Stimulated activated CD4-positive, alpha-beta T cell treated with anti-CD3 and anti-CD28 coated beads, Interleukin-12 subunit alpha, Interleukin-12 subunit beta, amount 100 ng/mL, for 48 hours (primary cell): ENCODE results near the gene LOXL3.
A peak's percentile ranks its signal among the peaks of the same experiment; 100 is the strongest.

ENCODE experiments used
- DNase-seq, 3 donors: peaks; one replicate each; pipeline ENCODE4 v3.0.0-alpha.2; 2020; ENCODE audit warnings: low read depth in 2 of 3, low spot score in 1 of 3

Gene LOXL3

GRCh38 chr2:74529357-74530238, 24.1 kb downstream of the LOXL3 start, which contains the start of the genes AUP1 and HTRA2:
Gene AUP1 (minus strand): TSS chr2:74529706. CDS start chr2:74529629, 77 bp downstream.
Gene HTRA2 (plus strand): TSS chr2:74529933. CDS start chr2:74530007, 74 bp downstream.
- DNase-seq, result peak; percentile 86 to 94 (median 92)

- DNase-seq, result no peak
These were observed 25.0 kb downstream of the LOXL3 start for GRCh38 chr2:74528600-74529356.

DNA sequence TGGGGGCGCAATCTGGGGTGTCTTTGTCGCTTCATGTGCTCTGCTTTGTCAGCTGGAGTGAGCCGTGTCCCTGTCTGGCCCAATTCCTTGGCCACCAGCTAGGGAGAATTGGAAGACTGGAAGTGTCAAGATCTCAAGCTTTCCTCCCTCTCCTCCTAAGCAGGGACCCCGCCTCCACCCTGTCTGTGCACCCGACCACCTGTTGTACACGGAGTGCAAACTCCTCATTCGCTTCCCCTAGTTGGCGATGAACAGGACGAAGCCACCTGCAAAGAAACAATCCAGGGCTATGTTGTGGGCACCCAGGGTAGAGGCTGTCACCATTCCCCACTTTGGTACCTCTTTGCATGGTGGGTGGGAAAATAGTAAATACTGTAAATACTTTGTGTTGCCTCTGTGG, 26.0 kb downstream of the LOXL3 start:
- no peak for DNase-seq

DNA sequence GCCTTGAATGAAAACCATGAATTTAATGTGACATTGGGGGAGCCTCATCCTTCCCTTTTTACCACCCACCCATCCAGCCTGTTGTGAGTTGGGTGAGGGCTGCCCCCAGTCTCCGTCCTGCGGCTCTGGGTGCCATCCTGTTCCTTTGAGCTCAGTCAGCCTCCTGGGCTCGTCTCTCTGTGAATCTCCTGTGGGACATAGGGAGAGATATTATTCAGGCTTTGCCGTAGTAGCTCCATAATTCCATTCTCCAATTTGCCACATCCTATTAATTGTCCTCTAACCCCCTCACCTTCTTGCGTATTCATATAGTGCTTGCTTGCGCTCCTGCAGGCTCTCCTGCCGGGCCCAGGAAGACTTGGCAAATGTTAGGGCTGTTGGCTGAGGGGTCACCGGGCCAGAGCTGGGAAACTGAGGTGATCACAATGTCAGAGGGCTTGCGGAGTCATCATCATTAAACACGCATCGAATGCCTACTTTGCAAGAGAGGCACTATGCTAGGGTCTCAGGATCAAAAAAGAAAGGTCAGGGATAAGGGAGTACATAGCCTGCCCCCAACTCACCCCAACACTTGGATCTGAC, 27.0 kb downstream of the LOXL3 start:
- DNase-seq, result no peak

- DNase-seq, result no peak
These were observed 27.8 kb downstream of the LOXL3 start, which contains the start of gene DQX1 for GRCh38 chr2:74525717-74526648. Gene DQX1 (minus strand): TSS chr2:74526231. CDS start chr2:74525729, 502 bp downstream.

- no peak for DNase-seq
These were observed 28.6 kb downstream of the LOXL3 start for GRCh38 chr2:74524955-74525716.

GRCh38 chr2:74524005-74524404, 29.7 kb downstream of the LOXL3 start:
- DNase-seq, result no peak

DNA sequence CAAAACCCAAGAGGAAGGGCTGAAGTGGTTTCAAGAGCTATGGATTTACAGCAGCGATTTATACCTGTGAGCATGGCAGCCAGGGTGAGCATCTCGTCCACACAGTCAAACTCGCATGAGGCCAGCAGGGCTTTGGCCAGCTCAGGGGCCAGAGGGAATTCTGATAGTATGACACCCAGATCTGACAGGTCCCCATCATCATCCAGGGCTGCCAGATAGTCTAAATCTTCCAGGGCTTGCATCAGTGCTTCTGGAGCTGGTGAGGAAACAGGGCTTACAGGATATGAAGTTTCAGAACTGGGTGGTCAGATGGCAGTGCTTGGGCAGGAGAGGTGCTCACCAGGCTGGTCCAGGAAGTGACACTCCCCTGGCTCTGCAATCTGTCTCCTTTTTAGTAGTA, 31.2 kb downstream of the LOXL3 start:
- no peak for DNase-seq

DNA sequence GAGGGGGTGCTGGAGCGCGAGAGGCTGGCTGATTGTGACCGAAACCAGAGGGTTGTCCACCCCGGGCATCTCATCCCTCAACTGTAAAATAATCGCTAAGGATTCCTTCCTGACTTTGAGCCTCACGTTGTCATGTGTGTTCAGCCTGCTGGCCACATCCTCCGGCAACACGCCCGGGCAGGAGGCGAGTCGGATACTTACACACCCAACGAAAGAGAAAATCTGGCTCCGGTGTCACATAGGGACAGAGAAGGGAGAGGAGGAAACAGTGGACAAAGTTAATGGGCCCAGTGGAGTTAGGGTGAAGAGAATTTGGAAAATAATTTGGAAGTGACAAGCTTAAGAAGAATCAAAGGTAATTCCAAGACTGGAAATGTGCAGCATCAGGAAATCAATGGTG, 37.1 kb downstream of the LOXL3 start:
- no peak for DNase-seq

GRCh38 chr2:74515981-74516633, 37.6 kb downstream of the LOXL3 start:
- peak; percentile 68 to 70 (median 69) for DNase-seq

DNA sequence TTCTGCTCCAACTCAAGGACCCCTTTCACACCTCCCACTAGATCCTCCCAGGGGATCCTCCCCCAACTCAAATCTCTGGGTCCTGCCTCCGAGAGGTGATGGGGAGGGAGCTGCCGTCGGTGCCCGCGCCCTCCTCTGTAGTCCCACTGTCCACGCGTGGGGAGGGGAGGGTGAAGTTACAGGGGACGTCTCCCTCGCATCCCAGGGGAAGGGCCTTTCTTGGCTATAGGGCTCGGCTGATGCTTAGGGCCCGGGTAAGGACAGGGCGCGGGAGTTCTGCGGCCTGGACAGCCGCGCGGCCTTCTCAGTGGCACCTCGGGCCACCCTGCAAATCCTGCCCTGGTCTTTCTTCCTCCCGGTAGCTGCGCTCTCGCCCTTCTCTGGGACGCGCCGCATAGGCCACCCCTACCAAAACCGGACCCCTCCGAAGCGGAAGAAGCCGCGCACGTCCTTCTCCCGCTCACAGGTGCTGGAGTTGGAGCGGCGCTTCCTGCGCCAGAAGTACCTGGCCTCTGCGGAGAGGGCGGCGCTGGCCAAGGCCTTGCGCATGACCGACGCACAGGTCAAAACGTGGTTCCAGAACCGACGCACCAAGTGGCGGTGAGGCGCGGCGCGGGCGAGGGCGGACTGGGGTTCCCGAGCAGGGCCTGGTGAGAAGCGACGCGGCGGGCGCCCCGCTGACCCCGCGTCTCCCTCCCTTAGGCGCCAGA, 38.3 kb downstream of the LOXL3 start:
- DNase-seq, result no peak

DNA sequence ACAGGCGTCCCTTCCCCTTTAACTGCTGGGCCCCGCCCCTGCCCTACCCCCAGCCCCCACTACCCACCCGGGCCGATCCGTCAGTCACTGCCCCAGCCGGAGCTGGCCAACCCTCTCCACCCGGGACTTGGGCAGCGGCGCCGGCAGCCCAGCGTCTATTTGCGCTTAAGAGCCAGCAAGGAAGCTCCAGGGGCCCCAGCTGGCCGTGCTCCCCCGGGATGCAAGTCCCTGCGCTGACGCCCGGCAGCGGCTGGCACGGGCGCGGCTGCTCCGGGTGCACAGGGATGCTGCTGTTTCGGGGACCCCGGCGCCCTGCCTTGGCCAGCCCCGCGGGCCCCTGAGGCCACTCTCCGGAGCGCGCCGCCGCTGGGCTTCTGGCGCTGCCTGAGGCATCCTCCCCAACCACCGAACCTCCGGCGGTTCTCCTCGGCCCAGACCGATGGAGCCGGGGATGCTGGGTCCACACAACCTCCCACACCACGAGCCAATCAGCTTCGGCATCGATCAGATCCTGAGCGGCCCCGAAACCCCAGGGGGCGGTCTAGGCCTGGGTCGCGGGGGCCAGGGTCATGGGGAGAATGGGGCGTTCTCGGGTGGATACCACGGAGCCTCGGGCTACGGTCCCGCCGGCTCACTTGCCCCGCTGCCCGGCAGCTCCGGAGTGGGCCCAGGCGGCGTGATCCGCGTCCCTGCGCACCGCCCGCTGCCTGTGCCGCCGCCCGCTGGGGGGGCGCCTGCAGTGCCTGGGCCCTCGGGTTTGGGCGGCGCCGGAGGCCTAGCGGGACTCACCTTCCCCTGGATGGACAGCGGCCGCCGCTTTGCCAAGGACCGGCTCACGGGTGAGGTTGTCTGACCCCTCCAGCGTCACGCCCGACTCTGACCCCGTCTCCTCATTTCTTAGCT, 39.1 kb downstream of the LOXL3 start, which contains the start of gene TLX2:
TLX2 (plus strand) TSS at position 83 of the 903 bp plus-strand sequence; CDS start at position 440, 357 bp downstream.
- DNase-seq, result no peak

- DNase-seq, result no peak
These were observed 40.0 kb downstream of the LOXL3 start for GRCh38 chr2:74513605-74514367.

GRCh38 chr2:74512744-74513604, 40.8 kb downstream of the LOXL3 start:
- DNase-seq, result no peak

- DNase-seq, result no peak
These were observed 42.4 kb downstream of the LOXL3 start for GRCh38 chr2:74511104-74511989.
